Stimulated activated CD4-positive, alpha-beta T cell treated with anti-CD3 and anti-CD28 coated beads, Interleukin-12 subunit alpha, Interleukin-12 subunit beta, amount 100 ng/mL, for 4 hours (primary cell): ENCODE results near the gene ALDH3B1.
A peak's percentile ranks its signal among the peaks of the same experiment; 100 is the strongest.

Source experiments
- DNase-seq: peaks from one replicate; pipeline ENCODE4 v3.0.0-alpha.2; 2020

The ALDH3B1 gene

GRCh38 chr11:68014157-68014946 lies 4.2 kb downstream of the ALDH3B1 start:
- DNase-seq, result no peak

DNA sequence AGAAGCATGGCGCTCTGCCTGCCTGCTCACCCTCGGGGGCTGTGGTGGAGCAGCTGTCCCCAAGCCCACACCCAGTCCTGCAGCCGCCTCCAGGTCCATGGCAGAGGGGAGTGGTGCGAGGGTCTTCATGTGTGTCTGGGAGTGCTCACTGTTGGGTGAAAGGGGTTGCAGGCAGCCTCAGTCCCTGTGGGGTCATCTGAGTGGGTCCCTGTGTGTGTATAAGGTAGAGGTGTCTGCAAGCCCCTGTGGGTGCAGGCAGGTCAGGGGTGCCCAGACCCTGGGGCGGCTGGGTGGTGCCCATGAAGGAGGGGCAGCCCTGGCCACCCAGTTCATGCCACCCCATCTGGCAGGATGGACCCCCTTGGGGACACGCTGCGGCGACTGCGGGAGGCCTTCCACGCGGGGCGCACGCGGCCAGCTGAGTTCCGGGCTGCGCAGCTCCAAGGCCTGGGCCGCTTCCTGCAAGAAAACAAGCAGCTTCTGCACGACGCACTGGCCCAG lies 4.9 kb downstream of the ALDH3B1 start:
- DNase-seq, result no peak

DNA sequence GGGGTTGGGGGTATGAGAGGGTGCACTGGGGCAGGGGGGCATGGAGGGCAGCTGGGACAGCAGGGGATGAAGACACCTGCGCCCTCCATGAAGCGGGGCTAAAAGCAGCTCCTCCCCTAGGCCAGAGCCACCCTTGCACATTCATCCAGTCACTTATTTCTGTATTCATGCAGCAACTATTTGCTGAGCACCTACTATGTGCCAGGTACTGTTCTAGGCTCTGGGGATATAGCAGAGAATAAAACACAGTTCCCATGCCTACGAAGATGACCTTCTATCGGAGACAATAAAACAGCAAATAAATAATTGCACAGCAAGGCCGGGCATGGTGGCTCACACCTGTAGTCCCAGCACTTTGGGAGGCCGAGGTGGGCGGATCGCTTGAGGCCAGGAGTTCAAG lies 5.3 kb downstream of the ALDH3B1 start:
- no peak for DNase-seq

- no peak for DNase-seq
These were observed 6.2 kb downstream of the ALDH3B1 start for GRCh38 chr11:68016161-68016903.

GRCh38 chr11:68016904-68017817 lies 7.0 kb downstream of the ALDH3B1 start:
- DNase-seq, result no peak

- no peak for DNase-seq
These were observed 8.0 kb downstream of the ALDH3B1 start for GRCh38 chr11:68017980-68018729.

DNA sequence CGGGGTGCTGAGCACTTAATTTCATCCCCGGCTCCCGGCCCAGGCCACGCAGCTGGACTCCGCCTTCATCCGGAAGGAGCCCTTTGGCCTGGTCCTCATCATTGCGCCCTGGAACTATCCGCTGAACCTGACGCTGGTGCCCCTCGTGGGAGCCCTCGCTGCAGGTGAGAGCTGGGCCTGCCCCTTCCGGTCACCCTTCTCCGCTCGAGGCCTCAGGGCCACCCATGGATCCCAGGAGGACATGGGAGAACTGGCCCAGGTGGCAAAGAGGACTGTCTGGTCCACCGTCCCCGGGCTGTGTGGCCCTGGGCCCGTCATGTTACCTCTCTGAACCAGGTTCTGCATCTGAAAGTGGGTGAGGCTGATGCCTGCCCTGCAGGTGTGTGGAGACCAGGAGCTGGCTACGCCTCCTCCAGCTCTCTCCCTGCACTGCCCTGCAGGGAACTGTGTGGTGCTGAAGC lies 8.6 kb downstream of the ALDH3B1 start:
- no peak for DNase-seq

GRCh38 chr11:68019486-68019885 lies 9.4 kb downstream of the ALDH3B1 start:
- DNase-seq, result no peak

DNA sequence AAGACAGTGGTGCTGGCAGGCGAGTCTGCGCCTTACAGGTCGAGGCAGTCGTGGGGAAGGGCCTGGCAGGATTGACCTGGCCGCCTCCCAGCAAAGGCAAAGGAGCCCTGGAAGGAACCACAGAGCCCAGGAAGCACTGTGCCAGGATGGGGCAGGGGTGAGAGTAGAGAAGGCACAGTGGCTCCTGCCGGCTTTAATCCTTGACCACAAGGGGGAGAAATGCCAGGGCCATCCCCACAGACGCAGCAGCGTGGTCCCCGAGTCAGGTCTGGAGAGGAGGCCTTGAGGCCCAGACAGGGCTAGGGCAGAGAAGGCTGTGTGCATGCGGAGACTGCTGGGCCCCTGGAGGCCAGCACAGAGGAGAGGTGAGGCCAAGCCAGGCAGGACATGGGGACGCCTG lies 10.4 kb downstream of the ALDH3B1 start:
- no peak for DNase-seq

GRCh38 chr11:68021167-68021787 lies 11.2 kb downstream of the ALDH3B1 start:
- DNase-seq, result no peak

DNA sequence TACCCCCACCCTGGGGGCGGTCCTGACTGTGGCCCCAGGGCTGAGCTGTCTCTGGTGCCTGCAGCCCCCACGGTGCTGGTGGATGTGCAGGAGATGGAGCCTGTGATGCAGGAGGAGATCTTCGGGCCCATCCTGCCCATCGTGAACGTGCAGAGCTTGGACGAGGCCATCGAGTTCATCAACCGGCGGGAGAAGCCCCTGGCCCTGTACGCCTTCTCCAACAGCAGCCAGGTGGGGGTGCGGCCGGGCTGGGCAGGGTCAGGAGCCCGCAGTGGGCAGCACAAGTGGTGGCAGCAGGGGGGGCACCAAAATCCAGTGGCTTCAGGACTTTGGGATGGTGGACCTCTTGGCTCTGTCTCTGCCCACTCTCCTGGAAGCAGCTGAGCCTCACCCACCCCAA lies 12.4 kb downstream of the ALDH3B1 start:
- no peak for DNase-seq

DNA sequence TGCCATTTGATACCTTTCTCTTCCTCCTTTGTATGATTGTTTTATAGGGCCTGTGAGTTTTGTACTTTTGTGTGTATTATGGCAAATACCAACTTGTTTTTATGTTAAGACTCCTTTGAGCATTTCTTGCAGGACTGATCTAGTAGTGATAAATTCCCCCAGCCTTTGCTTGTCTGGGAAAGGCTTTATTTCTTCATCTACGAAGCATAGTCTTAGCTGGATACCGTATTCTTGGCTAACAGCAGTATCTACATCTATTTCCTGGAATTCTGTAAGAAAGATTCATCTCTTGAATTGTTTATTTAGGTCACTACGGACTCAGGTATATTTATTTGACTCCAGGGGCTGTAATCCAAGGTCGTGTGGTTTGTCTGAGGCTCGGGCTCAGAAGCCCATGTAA lies 14.4 kb downstream of the ALDH3B1 start:
- no peak for DNase-seq

- DNase-seq, result no peak
These were observed 14.9 kb downstream of the ALDH3B1 start for GRCh38 chr11:68025047-68025446.

DNA sequence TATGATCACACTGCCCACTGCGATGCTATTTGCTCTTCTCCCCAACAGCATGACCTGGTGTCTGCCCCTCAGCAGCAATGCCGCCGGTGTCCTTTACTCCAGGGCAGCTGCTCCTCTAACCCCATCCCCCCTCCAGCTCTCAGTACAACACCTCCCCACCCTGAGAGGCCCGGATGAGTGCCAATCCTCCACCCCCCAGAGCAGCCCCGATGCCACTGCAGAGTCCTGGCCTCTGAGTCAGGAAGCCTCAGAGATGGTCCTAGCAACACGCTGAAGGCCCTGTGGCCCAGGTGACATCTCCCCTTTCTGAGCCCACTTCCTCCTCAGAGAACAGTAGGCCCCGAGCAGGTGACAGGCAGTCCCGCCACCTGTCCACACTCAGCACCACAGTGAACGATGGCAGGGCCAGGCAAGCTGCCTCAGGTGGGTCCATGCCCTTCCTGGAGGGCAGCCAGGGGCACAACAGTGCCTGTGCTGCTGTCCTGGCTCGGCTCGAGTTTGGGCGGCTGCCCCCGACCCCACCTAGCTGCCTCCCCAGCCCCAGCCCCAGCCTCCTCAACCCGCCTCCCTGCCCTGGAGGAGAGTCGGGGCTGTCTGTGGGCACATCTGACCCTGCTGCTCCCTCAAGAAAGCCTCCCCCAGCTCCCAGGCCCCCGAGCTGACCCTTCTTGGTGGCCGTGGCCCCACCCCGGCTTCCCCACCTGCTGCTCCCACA lies 16.4 kb downstream of the ALDH3B1 start:
- DNase-seq, result no peak

DNA sequence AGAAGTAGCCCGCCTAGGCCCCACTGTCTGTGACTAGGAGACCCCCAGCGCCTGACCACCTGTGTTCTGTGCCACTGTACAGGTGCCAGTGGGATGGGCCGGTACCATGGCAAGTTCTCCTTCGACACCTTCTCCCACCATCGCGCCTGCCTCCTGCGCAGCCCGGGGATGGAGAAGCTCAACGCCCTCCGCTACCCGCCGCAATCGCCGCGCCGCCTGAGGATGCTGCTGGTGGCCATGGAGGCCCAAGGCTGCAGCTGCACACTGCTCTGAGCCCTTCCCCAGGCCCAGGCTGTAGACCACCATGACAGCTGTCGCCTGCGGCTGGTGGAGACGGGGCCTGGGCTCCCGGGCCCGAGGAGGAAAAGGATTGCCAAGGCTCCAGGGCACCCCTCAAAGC lies 17.5 kb downstream of the ALDH3B1 start:
- no peak for DNase-seq

GRCh38 chr11:68028802-68029545 lies 18.8 kb downstream of the ALDH3B1 start:
- DNase-seq, result no peak

GRCh38 chr11:68030318-68031143 lies 20.4 kb downstream of the ALDH3B1 start, which contains the start of gene NDUFS8:
NDUFS8 (plus strand) TSS chr11:68030681; CDS start chr11:68032152, 1,471 bp downstream.
- peak; percentile 96 for DNase-seq

DNA sequence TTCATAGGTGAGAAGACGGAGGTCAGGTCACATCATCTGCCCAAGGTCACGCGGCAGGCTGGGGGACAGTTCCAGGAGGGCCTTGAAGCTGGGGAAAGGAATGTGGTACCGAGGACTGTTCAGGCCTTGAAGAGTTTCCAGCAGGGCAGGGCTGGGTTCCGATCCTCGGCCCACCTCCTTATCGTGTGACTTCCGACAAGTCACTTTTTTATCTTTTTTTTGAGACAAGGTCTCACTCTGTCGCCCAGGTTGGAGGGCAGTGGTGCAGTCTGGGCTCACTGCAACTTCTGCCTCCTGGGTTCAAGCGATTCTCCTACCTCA lies 21.0 kb downstream of the ALDH3B1 start:
- DNase-seq, result peak; percentile 15

GRCh38 chr11:68032003-68032402 lies 21.9 kb downstream of the ALDH3B1 start:
- no peak for DNase-seq
